Ascending aorta (tissue), 2 donors: Measurements from ENCODE around the gene MYH1. TPM values are rescaled to one million over a fixed set of nuclear protein-coding genes. Genes with fewer than 3 reads are reported as not detected.

Source experiments
- DNase-seq, 2 donors: peaks; one replicate each; pipeline ENCODE4 v3.0.0-alpha.2; 2019; ENCODE audit warnings: low spot score in 2 of 2
- H3K27ac ChIP-seq, 2 donors: fragments of 200-600 bp; sonication (generic); one replicate each; pipeline ENCODE4 v1.5.1; 2016 to 2017; ENCODE audit warnings: mild to moderate bottlenecking in 1 of 2
- H3K27me3 ChIP-seq: fragments of 200-600 bp; sonication (generic); one replicate; pipeline ENCODE4 v1.5.1; 2017
- H3K36me3 ChIP-seq, 2 donors: fragments of 200-600 bp; sonication (generic); one replicate each; pipeline ENCODE4 v1.5.1; 2016
- H3K4me1 ChIP-seq, 2 donors: fragments of 200-600 bp; sonication (generic); one replicate each; pipeline ENCODE4 v1.5.1; 2016 to 2017; ENCODE audit warnings: mild to moderate bottlenecking in 1 of 2
- H3K4me3 ChIP-seq, 2 donors: fragments of 200-600 bp; sonication (generic); one replicate each; pipeline ENCODE4 v1.5.1; 2016 to 2017; ENCODE audit warnings: mild to moderate bottlenecking in 1 of 2
- H3K9me3 ChIP-seq, 2 donors: fragments of 200-600 bp; sonication (generic); one replicate each; pipeline ENCODE4 v1.5.1; 2016
- intact Hi-C: fragments of 100-400 bp; cut with DNase I; formaldehyde crosslinking; loops from one replicate; pipeline ENCODE4 v1.15.1; 2023
- total RNA-seq: library from RNA; depleted of rRNA; stranded (reverse); fragments of >200 nt; gene quantifications from one replicate; pipeline ENCODE4 v1.1.0, GENCODE V29; 2016
- TF ChIP-seq, protein P1 (sequence below), 3 experiments: fragments of 200-600 bp in 2 of 3; fragments of 450-650 bp in 1 of 3; sonication (generic) in 2 of 3; IDR thresholded peaks; one replicate each; pipeline ENCODE4 v1.5.1; 2016 to 2019; ENCODE audit warnings: antibody characterized with exemption in 3 of 3, mild to moderate bottlenecking in 1 of 3, moderate library complexity in 1 of 3

MYH1 gene
- total RNA-seq, 1 donor from 2014 or later: not detected

DNA sequence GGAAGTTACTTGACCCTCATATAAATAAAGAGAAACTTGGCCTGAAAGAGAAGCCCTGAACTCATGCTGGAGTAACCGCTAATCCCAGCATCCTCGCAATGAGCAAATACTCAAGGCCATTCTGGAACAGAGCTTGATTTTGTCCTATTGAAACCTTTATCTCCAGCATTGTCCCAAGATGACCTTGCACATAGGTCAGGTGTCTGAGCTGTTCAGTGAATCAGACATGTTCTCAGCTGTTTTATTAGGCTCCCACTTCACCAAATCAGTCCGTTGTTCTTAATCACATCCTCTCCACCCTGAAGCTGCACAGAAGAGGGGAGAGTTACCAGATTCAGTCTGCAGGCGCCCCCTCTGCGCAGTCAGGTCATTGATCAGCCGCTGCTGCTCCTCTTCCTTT is 9.1 kb upstream of the MYH1 start:
- no peak for DNase-seq
- H3K4me1 ChIP-seq: no peaks in the 10 kb centered on the region
- TF ChIP-seq, protein P1, sequence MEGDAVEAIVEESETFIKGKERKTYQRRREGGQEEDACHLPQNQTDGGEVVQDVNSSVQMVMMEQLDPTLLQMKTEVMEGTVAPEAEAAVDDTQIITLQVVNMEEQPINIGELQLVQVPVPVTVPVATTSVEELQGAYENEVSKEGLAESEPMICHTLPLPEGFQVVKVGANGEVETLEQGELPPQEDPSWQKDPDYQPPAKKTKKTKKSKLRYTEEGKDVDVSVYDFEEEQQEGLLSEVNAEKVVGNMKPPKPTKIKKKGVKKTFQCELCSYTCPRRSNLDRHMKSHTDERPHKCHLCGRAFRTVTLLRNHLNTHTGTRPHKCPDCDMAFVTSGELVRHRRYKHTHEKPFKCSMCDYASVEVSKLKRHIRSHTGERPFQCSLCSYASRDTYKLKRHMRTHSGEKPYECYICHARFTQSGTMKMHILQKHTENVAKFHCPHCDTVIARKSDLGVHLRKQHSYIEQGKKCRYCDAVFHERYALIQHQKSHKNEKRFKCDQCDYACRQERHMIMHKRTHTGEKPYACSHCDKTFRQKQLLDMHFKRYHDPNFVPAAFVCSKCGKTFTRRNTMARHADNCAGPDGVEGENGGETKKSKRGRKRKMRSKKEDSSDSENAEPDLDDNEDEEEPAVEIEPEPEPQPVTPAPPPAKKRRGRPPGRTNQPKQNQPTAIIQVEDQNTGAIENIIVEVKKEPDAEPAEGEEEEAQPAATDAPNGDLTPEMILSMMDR (IDR thresholded peaks at IDR 0.05): no peak
- H3K27ac ChIP-seq: no peak overlapping the region
- no peaks in the 10 kb centered on the region for H3K27me3 ChIP-seq
- no peak overlapping the region for H3K4me3 ChIP-seq
- intact Hi-C loops: no loop called here
- H3K36me3 ChIP-seq: no peaks in the 10 kb centered on the region
- H3K9me3 ChIP-seq: no peaks in the 10 kb centered on the region

DNA sequence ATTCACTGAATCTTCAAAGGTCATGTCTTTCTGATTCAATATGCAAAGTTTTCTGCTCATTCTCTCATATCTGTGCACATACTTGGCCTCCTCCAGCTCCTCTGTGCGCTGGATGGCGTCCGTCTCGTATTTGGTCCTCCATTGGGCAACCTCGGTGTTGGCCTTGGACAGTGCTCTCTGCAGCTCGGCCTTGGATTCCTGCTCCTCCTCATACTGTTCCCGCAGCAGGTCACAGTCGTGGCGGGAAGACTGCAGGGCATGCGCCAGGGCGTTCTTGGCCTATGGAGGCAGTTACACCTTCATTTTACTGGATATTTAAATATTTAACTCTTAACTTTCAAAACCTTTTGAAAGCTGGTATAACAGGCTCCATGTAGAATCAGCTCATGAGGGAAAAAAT is 8.2 kb upstream of the MYH1 start:
- no peak overlapping the region for H3K4me3 ChIP-seq
- TF ChIP-seq, protein P1 (IDR thresholded peaks at IDR 0.05): no peak
- H3K27ac ChIP-seq: no peak overlapping the region
- no peaks in the 10 kb centered on the region for H3K27me3 ChIP-seq
- H3K4me1 ChIP-seq: no peaks in the 10 kb centered on the region
- intact Hi-C loops: no loop called here
- H3K36me3 ChIP-seq: no peaks in the 10 kb centered on the region
- no peak for DNase-seq
- H3K9me3 ChIP-seq: no peaks in the 10 kb centered on the region

DNA sequence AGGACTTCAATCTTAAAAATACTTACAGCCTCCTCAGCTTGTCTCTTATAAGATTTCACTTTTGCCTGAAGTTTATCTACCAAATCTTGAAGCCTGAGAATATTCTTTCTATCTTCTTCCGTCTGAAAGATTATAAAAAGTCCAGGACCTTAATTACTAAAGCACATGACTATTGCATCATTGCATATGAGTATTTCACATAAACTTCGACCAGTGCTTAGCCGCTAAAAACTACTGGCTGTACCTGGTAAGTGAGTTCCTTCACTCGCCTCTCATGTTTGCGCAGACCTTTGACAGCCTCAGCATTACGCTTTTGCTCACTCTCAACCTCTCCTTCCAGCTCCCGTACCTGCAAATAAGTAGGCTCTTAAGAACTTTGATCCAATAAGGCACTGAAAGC is 4.7 kb upstream of the MYH1 start:
- DNase-seq: no peak
- H3K4me3 ChIP-seq: no peak overlapping the region
- intact Hi-C loops: no loop called here
- no peaks in the 10 kb centered on the region for H3K4me1 ChIP-seq
- H3K9me3 ChIP-seq: no peaks in the 10 kb centered on the region
- TF ChIP-seq, protein P1 (IDR thresholded peaks at IDR 0.05): no peak
- no peaks in the 10 kb centered on the region for H3K36me3 ChIP-seq
- no peak overlapping the region for H3K27ac ChIP-seq
- H3K27me3 ChIP-seq: no peaks in the 10 kb centered on the region

DNA sequence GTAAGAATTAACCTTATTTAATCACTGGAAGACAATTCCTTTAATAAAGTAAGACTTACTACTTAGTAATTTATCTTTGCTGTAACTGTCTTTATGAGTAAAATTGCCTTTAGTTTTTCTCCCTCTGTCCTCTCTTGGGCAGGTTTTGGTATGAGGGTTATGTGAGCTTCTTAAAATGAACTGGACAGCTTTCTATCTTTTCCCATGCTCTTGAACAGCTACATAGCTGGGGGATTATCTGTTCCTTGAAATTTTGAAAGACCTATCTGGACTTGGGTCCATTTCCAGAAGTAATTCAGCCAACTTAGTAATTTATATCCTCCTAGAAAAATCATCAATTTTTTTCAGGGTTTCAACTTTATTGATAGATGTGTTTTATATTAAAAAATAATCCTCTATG is 3.6 kb upstream of the MYH1 start:
- intact Hi-C loops: no loop called here
- Histone ChIP-seq H3K9me3 (no peaks in the 10 kb centered on the region), H3K4me3 (no peak overlapping the region), H3K4me1 (no peaks in the 10 kb centered on the region), H3K27ac (no peak overlapping the region), H3K36me3 (no peaks in the 10 kb centered on the region), H3K27me3 (no peaks in the 10 kb centered on the region)
- DNase-seq: no peak
- TF ChIP-seq, protein P1 (IDR thresholded peaks at IDR 0.05): no peak

DNA sequence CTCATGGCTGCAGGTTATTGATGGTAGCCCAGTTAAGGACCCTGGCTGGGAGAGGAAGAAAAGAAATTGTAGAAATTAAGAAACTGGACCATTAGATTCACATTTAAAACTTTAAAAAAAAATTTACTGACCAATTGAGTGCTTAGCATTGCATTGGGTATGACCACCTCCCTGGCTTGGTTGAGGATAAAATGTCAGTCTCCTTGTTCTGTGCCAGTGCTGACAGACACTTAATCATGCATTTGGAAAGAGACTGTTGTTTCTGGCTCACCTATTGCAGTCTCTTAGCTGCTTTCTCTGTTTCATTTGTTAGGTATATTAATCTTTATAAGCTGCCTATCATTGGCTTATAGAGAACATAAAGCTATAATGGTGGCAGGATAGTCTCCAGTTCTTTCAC is 1.7 kb downstream of the MYH1 start:
- Histone ChIP-seq H3K9me3 (no peaks in the 10 kb centered on the region), H3K36me3 (no peaks in the 10 kb centered on the region), H3K27ac (no peak overlapping the region), H3K27me3 (no peaks in the 10 kb centered on the region), H3K4me3 (no peak overlapping the region), H3K4me1 (no peaks in the 10 kb centered on the region)
- intact Hi-C loops: no loop called here
- no peak for DNase-seq
- TF ChIP-seq, protein P1 (IDR thresholded peaks at IDR 0.05): no peak

DNA sequence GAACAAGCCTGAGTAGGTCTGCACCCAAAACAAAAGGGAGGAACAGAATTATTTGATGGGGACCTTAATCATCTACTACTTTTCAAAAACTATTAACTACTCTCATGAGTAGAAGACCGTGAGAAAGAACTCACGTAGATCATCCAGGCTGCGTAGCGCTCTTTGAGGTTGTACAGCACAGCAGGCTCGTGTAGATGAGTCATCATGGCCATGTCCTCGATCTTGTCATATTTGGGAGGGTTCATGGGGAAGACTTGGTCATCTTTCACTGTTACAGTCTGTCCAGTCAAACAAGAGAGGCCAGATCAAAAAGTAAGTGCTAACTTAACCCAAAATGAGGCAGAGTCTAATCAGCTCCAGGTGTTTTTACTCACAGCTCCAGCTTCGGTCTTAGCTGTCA is 2.3 kb downstream of the MYH1 start:
- Histone ChIP-seq H3K27me3 (no peaks in the 10 kb centered on the region), H3K27ac (no peak overlapping the region), H3K4me3 (no peak overlapping the region), H3K36me3 (no peaks in the 10 kb centered on the region), H3K9me3 (no peaks in the 10 kb centered on the region), H3K4me1 (no peaks in the 10 kb centered on the region)
- no peak for DNase-seq
- intact Hi-C loops: no loop called here
- TF ChIP-seq, protein P1 (IDR thresholded peaks at IDR 0.05): no peak
